Activated T-cell treated with anti-CD3 and anti-CD28 coated beads, Interleukin-2, amount 50 U/mL, for 24 hours (primary cell): ENCODE data around the gene RHOF.
A peak's percentile ranks its signal among the peaks of the same experiment; 100 is the strongest.

ENCODE experiments used
- DNase-seq: peaks from one replicate; pipeline ENCODE4 v3.0.0-alpha.2; 2020
- H3K27ac Mint-ChIP-seq: 2 replicates; pipeline ENCODE4 v1.8.0; 2020; ENCODE audit warnings: mild to moderate bottlenecking, mixed read lengths
- H3K27me3 Mint-ChIP-seq: 2 replicates; pipeline ENCODE4 v1.8.0; 2020; ENCODE audit warnings: mixed read lengths
- H3K36me3 Mint-ChIP-seq: 2 replicates; pipeline ENCODE4 v1.8.0; 2020; ENCODE audit warnings: low read depth, mixed read lengths
- H3K4me1 Mint-ChIP-seq: 2 replicates; pipeline ENCODE4 v1.8.0; 2020; ENCODE audit warnings: low read depth, mixed read lengths
- H3K4me3 Mint-ChIP-seq: 2 replicates; pipeline ENCODE4 v1.8.0; 2020; ENCODE audit warnings: mild to moderate bottlenecking, moderate library complexity, mixed read lengths
- H3K9me3 Mint-ChIP-seq: 2 replicates; pipeline ENCODE4 v1.8.0; 2020; ENCODE audit warnings: mixed read lengths

The RHOF gene

GRCh38 chr12:121804417-121805111, 11.1 kb upstream of the RHOF start:
- Mint-ChIP-seq H3K9me3 (no peaks in the 10 kb centered on the region), H3K27me3 (no peaks in the 10 kb centered on the region), H3K36me3 (peaks cover 69% of the 10 kb centered on the region), H3K4me3 (peak overlapping the region; percentile 93), H3K27ac (peak overlapping the region; percentile 96), H3K4me1 (peaks cover 39% of the 10 kb centered on the region)
- DNase-seq = peak; percentile 71

- Mint-ChIP-seq H3K9me3 (no peaks in the 10 kb centered on the region), H3K4me3 (peak within 1 kb of the TSS; percentile 94), H3K4me1 (peaks cover 39% of the 10 kb centered on the region), H3K27ac (peak within 1 kb of the TSS; percentile 99), H3K27me3 (no peaks in the 10 kb centered on the region), H3K36me3 (peaks cover 68% of the 10 kb centered on the region)
- DNase-seq = peak; percentile 74
These were observed 10.5 kb upstream of the RHOF start, which contains the start of gene SETD1B for GRCh38 chr12:121803861-121804416. Gene SETD1B (plus strand): TSS chr12:121804009. CDS start chr12:121804738, 729 bp downstream.

- H3K9me3 Mint-ChIP-seq = no peaks in the 10 kb centered on the region
- peak; percentile 92 for DNase-seq
- peak overlapping the region; percentile 99 for H3K27ac Mint-ChIP-seq
- no peaks in the 10 kb centered on the region for H3K27me3 Mint-ChIP-seq
- peaks cover 68% of the 10 kb centered on the region for H3K36me3 Mint-ChIP-seq
- H3K4me1 Mint-ChIP-seq = peaks cover 44% of the 10 kb centered on the region
- H3K4me3 Mint-ChIP-seq = peak overlapping the region; percentile 94
These were observed 9.6 kb upstream of the RHOF start for GRCh38 chr12:121802843-121803698.

- peak overlapping the region; percentile 99 for H3K27ac Mint-ChIP-seq
- no peak for DNase-seq
- peaks cover 45% of the 10 kb centered on the region for H3K4me1 Mint-ChIP-seq
- H3K27me3 Mint-ChIP-seq = no peaks in the 10 kb centered on the region
- H3K9me3 Mint-ChIP-seq = no peaks in the 10 kb centered on the region
- peak overlapping the region; percentile 94 for H3K4me3 Mint-ChIP-seq
- H3K36me3 Mint-ChIP-seq = peaks cover 67% of the 10 kb centered on the region
These were observed 9.0 kb upstream of the RHOF start for GRCh38 chr12:121802485-121802842.

GRCh38 chr12:121801595-121802484, 8.4 kb upstream of the RHOF start:
- H3K36me3 Mint-ChIP-seq = peaks cover 66% of the 10 kb centered on the region
- H3K27ac Mint-ChIP-seq = peak overlapping the region; percentile 99
- peak overlapping the region; percentile 94 for H3K4me3 Mint-ChIP-seq
- no peaks in the 10 kb centered on the region for H3K9me3 Mint-ChIP-seq
- DNase-seq = peak; percentile 65
- no peaks in the 10 kb centered on the region for H3K27me3 Mint-ChIP-seq
- H3K4me1 Mint-ChIP-seq = peaks cover 41% of the 10 kb centered on the region

- Mint-ChIP-seq H3K4me3 (peak overlapping the region; percentile 94), H3K4me1 (peaks cover 41% of the 10 kb centered on the region), H3K27me3 (no peaks in the 10 kb centered on the region), H3K27ac (peak overlapping the region; percentile 99), H3K9me3 (no peaks in the 10 kb centered on the region), H3K36me3 (peaks cover 66% of the 10 kb centered on the region)
- DNase-seq = peak; percentile 83
These were observed 7.5 kb upstream of the RHOF start for GRCh38 chr12:121800694-121801594.

- Mint-ChIP-seq H3K4me1 (peaks cover 43% of the 10 kb centered on the region), H3K27me3 (no peaks in the 10 kb centered on the region), H3K4me3 (peak overlapping the region; percentile 85), H3K36me3 (peaks cover 64% of the 10 kb centered on the region), H3K27ac (peak overlapping the region; percentile 95), H3K9me3 (no peaks in the 10 kb centered on the region)
- DNase-seq = peak; percentile 90
These were observed 6.6 kb upstream of the RHOF start for GRCh38 chr12:121799842-121800693.

GRCh38 chr12:121799156-121799841, 5.8 kb upstream of the RHOF start:
- Mint-ChIP-seq H3K27ac (peak overlapping the region; percentile 95), H3K27me3 (no peaks in the 10 kb centered on the region), H3K4me3 (peak overlapping the region; percentile 85), H3K4me1 (peaks cover 51% of the 10 kb centered on the region), H3K9me3 (no peaks in the 10 kb centered on the region), H3K36me3 (peaks cover 62% of the 10 kb centered on the region)
- peak; percentile 71 for DNase-seq

GRCh38 chr12:121798787-121799155, 5.3 kb upstream of the RHOF start:
- no peak for DNase-seq
- Mint-ChIP-seq H3K27ac (peak overlapping the region; percentile 93), H3K4me3 (peak overlapping the region; percentile 85), H3K9me3 (no peaks in the 10 kb centered on the region), H3K4me1 (peaks cover 52% of the 10 kb centered on the region), H3K27me3 (no peaks in the 10 kb centered on the region), H3K36me3 (peaks cover 62% of the 10 kb centered on the region)

GRCh38 chr12:121797937-121798786, 4.7 kb upstream of the RHOF start:
- Mint-ChIP-seq H3K9me3 (no peaks in the 10 kb centered on the region), H3K27ac (peak overlapping the region; percentile 93), H3K4me1 (peaks cover 52% of the 10 kb centered on the region), H3K27me3 (no peaks in the 10 kb centered on the region), H3K36me3 (peaks cover 61% of the 10 kb centered on the region), H3K4me3 (peak overlapping the region; percentile 85)
- DNase-seq = no peak

GRCh38 chr12:121796855-121797751, 3.6 kb upstream of the RHOF start:
- Mint-ChIP-seq H3K4me3 (peak overlapping the region; percentile 85), H3K36me3 (peaks cover 59% of the 10 kb centered on the region), H3K27me3 (no peaks in the 10 kb centered on the region), H3K4me1 (peaks cover 54% of the 10 kb centered on the region), H3K9me3 (no peaks in the 10 kb centered on the region), H3K27ac (peak overlapping the region; percentile 93)
- no peak for DNase-seq
